Measurements from ENCODE around the gene CCBE1. TPM values are rescaled to one million over a fixed set of nuclear protein-coding genes. Genes with fewer than 3 reads are reported as not detected.

Gene CCBE1
- total RNA-seq, 1 donor from 2014 or later, result 0.67 TPM

DNA sequence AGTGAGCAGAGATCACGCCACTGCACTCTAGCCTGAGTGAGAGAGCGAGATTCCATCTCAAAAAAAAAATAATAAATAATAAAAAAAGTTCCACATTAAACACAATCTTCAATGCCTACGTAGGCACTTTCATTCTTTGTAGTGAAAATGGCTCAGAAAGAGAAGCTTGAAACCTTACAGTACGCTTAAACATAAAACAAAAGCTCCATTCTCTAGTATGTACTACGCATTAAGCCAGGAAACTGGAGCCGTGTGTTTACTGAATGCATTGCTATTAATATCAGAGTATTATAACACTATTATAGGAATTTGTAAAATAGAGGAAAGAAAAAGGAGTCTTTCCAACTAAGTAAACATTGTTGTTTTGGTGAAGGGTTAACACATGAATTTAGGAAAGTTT is 296.8 kb downstream of the CCBE1 start:
- intact Hi-C loops (cut with DNase I), result no loop called here
- ATAC-seq (no peak), DNase-seq (ENCODE audit: low spot score) (no peak)

DNA sequence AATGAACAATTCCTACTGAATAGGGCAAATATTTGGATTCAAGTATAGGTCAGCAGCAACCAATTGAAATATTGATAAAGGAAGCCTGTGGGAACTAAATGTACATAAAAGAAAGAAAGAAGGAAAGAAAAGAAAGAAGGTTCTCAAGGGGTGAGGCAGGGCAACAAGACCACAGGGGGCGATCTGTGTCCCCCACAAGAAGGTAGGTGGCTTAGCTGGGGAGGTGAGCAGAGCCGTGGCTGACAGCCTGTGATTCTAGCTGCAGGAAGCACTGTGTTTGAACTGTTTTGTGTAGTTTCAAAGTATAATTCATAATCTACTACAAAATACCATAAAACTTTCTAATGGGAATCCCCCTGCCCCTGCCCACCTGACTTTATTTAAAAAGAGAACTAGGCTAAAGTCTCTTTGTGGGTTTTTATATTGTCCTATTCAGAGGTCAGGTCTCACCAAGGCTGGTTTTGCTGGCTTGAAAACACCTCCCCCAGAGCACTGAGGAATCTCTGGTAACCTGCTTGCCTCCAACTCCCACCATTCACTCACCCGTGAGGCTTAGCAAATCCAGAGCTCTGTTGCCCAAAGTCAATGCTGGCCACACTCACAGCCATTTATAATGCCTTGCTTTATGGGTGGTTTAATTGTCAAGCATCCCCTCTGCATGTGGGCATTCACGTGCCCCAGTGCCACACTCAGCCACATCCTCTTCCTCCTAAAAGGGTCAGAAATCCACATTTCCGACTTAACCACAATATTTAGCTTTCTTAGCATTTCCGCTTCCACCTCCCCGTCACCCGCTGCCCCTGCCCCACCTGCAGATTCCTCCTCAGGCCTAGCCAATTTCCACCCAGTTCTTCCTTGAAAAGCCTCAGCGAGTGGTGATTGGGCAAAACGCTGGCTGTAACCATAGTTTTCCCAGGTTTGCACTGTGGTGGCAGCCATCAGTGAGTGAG is 301.7 kb downstream of the CCBE1 start:
- no peak for DNase-seq (ENCODE audit: low spot score)
- ATAC-seq, result no peak
- intact Hi-C loops (cut with DNase I), result no loop called here

DNA sequence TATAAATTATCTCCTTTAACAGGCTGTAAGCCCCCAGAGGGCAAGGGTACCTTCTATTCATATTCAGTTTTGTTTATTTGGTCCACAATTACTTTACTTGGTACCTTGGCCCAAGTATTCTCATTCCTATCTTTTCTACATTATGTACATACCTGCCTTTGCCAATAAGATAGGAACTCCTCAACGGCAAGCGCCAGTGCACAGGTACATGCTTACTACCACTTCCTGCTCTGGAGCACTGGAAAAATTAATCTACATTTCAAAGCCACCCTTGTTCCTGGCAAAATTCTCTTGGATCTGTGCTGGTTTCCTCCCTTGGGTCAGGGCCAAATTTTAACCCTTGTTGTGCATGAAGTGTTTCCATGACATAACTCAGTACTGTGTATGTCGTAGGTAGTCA is 303.8 kb downstream of the CCBE1 start:
- ATAC-seq (no peak), DNase-seq (ENCODE audit: low spot score) (no peak)
- intact Hi-C loops (cut with DNase I), result no loop called here

DNA sequence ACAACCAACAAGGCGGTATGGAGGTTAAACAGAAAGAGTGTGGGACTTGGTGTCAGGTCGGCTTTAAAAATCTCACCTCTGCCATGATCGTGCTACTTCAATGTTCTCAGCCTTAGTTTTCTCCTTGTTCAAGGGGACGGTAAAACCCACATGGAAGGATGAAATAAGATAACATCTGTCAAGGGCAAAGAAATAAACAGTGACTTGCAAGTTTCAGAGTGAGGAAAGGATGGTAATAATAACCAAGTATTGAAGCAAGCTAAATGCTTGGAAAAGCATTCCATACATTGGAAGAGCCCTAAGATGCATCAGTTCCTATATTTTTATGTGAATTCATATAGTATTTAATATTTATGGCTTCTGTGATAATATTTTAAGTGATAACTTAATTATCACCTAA is 308.4 kb downstream of the CCBE1 start:
- ATAC-seq, result no peak

DNA sequence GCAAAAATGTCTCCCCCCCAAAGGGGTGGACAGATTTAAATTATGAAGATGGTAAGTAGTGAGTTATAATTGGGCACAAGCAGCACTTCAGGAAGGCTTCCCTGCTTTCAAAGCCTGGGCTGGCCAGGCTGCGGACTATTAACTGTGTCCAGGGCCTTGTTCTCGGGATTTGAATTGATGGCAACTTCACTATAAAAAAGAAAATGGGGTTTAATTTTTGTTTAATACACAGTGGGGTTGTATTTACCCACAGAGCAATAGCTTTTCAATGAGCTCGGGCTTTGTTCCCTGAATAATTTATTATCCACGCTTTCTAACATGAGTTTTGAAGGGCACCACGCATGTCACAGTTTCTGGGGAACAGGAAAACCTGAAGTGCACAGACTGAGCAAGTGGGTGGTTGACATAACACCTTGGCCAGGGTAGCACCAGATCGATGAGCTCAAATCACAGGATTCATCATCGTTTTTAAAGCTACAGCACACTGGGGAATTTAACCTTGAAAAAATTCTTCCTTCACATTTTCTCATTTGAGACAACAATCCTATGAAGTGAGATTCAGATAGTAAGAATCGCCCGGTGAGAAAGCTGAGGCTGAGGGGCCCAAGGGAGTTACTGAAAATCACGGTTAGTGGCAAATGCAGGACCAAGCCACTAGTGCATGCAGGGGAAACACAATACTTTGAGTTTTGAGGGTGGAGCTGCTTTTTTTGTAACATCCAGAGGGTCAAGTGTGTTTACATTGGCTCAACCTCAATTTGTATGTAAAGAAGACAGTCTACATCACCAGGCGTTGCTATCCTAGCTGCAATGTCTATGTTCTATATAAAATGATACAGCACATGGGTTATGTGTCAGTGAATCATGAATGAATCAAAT is 309.3 kb downstream of the CCBE1 start:
- ATAC-seq (no peak), DNase-seq (ENCODE audit: low spot score) (no peak)
- intact Hi-C loops (cut with DNase I), result no loop called here

More for the DNA sequence above, 308.4 kb downstream of the CCBE1 start:
- no peak for DNase-seq (ENCODE audit: low spot score)
- intact Hi-C loops (cut with DNase I), result no loop called here

DNA sequence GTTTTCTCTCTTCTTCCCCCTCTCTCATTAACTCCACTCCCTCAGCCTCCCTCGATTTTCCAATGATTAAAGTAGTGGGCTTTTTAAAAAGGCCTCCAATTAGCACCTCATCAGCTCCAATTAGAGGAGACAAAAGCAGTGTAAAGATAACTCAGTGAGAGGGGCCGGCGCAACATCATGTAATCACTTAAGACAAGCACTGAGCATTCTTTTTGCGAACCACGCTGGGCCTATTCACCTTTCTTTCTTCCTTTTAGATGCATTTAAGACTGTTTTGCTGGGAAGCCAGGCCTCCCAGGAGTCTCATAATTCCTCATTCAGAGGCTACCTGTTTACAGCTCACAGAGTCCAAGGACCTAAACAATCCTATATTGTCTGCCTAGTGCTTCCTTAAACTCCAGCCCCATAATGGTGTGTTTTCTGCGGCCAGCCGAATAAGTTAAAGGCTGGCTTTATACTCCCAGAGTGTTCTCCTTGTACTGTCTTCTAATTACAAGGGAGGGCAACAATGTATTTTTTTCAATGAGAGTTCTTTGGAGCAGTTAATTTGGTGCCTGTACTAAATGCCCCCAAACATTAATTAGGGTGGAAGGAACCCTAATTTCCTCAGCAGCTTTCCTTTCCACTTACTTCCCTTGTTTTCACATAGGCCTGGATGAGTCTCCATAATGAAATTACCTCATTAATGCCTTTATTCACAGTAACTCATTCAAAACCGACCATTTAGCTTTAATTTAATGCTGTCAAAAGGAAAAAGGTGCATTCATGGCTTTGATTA is 310.1 kb downstream of the CCBE1 start:
- intact Hi-C loops (cut with DNase I), result no loop called here

DNA sequence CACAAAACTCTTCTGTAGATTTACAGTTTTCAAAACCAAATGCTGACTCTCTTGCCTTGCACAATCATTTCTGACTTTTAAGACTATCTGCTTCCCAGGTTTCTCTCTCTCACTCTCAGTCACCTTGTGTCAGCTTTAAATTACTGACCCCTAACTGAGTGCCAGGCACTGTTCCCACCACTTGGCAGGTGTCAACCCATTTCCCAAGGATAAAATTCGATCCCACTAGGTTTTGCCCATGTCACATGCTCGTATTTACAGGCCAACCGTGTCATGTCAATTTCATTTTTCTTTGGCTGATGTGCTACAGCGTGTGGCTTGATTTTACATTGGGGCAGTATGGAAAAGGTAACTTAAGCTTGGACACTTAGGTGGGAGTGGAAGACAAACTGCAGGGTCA is 312.0 kb downstream of the CCBE1 start:
- intact Hi-C loops (cut with DNase I), result no loop called here
- ATAC-seq (no peak), DNase-seq (ENCODE audit: low spot score) (no peak)

More for the DNA sequence above, 310.1 kb downstream of the CCBE1 start:
- ATAC-seq (no peak), DNase-seq (ENCODE audit: low spot score) (no peak)

DNA sequence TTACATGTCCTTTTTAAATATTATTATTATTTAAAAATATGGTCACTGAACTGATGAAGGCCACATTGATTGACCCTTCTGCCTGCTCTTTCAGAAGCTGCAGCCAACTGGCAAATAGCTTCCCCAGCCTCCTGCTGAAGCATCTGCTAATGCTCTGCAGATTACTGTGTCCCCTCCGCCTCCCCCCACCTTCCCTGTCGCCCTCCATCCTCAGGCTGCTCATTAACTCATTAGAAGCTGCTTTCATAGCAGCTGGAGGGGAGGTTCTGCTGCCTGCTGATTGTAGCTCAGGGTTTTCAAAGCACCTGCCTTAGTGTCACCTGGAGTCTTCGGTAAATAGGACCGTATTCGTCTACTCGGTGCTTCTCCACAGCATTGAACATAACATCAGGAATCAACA is 313.4 kb downstream of the CCBE1 start:
- intact Hi-C loops (cut with DNase I), result no loop called here
- ATAC-seq (no peak), DNase-seq (ENCODE audit: low spot score) (no peak)

DNA sequence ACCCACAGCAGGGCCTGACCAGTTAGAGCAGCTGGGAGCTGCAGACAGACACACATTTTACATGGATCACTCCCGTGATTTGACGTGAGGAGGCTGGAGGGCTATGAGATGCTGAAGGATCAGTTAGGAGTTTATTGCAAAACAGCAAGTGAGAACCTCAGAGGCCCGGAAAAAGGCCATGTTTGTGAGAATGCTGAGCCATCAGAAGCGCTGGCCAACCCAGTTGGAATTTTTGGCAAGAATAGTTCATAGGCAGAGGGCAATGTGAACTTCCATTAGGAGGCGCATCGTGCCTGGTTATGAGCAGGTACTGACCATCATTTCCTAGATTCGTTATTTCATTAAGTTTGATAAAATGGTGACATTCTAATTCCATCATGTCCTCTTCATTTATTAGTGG is 314.8 kb downstream of the CCBE1 start:
- ATAC-seq (no peak), DNase-seq (ENCODE audit: low spot score) (no peak)
- intact Hi-C loops (cut with DNase I), result no loop called here

DNA sequence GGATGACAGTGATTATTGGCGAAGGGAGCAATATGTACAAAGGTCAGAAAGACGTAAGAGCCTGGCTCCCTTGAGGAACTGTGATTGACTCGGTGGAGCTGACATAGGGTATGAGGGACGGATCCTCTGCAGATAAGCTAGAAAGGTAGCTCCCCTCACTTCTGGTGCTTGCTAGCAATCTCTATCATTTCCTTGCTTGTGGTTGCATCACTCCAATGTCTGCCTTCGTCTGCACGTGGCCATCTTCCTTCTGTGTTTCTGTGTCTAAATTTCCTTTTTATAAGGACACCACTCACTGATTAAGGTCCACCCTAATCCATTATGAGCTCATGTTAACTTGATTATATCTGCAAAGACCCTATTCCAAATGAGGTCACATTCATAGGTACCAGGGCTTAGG is 315.3 kb downstream of the CCBE1 start:
- DNase-seq (ENCODE audit: low spot score) (no peak), ATAC-seq (no peak)
- intact Hi-C loops (cut with DNase I), result no loop called here

Other genes starting within 250 kb of the CCBE1 start
- 1.2 TPM for gene PMAIP1, start 202.6 kb upstream of the CCBE1 start, total RNA-seq

Data from sciatic nerve (tissue), 2 donors.